Measurements from ENCODE around the gene RACGAP1.

The RACGAP1 gene

DNA sequence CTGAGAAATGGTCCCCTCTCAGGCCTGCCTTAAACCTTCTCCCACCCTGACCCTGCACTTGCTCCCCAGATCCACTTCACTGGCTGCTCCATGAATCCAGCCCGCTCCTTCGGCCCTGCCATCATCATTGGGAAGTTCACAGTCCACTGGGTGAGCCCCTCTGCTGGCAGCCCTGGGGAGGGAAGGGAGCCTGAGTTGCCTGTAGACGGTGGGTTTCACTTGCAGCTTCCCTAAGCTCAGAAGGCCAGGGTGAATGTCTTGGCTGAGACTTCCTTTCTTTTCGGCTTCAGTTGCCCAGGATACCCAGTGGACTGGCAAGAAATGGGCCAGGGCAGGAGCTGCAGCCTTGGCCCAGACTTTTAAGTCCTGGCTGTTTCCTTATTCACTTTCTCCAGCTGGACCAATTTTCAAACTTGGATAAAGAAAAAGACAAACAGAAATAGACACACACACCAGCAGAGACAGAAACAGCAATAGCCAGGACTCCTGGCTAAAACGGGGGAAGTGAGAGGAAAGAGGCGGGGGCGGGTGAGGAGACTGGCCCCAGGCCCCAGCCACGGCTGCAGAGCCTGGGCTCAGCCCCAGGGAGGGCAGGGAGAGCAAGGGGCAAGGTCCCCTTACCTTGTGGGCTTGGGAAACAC is 50.5 kb downstream of the RACGAP1 start:
- H3K4me3 ChIP-seq (ENCODE audit: low read depth, low read length), result no peak overlapping the region
- no peak for DNase-seq (ENCODE audit: low read depth)

GRCh38 chr12:49974231-49974675 is 51.0 kb downstream of the RACGAP1 start:
- no peak for DNase-seq (ENCODE audit: low read depth)
- no peak overlapping the region for H3K4me3 ChIP-seq (ENCODE audit: low read depth, low read length)

- no peak for DNase-seq (ENCODE audit: low read depth)
- no peak overlapping the region for H3K4me3 ChIP-seq (ENCODE audit: low read depth, low read length)
These were observed 51.9 kb downstream of the RACGAP1 start for GRCh38 chr12:49973361-49973830.

GRCh38 chr12:49972641-49973360 is 52.5 kb downstream of the RACGAP1 start, which contains the start of gene AQP6:
Gene AQP6 (plus strand): TSS chr12:49972947. CDS start chr12:49973174, 227 bp downstream.
- DNase-seq (ENCODE audit: low read depth), result no peak
- no peak within 1 kb of the TSS for H3K4me3 ChIP-seq (ENCODE audit: low read depth, low read length)

DNA sequence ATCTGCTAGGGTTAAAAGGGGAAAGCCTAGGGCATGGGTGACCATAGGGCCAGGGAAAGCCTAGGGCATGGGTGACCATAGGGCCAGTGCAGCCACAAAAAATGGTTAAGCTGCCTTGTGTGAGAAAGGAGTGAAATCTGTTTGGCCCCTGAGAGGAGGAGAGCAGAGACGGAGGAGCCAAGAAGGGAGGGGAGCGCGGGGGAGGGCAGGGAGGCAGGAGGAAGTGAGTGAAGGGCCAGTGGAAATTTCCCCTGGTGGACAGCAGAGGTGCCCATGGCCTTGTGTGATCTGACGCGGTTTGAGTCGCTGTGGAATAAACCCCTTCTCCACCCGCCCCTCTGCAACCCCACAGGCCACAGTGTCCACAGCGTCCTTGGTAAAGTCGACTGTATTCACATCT is 53.2 kb downstream of the RACGAP1 start:
- H3K4me3 ChIP-seq (ENCODE audit: low read depth, low read length), result no peak overlapping the region
- no peak for DNase-seq (ENCODE audit: low read depth)

DNA sequence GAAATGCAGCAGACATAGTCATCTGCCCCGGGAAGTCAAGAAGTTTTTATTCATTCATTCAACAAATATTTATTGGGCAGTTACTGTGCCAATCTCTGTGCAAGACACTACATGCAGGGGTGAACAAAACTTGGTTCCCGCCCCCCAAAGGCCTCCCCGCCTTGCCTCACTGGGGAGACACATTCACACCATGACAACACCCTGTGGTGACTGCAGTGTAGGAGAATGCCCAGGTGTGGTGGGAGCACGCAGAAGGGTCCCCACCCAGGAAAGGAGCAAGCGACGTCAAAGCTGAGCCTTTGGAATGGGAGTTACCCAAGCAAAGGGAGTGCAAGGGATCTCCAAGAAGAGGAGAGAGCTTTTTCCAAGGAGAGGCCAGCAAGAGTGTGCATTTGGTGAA is 54.2 kb downstream of the RACGAP1 start:
- H3K4me3 ChIP-seq (ENCODE audit: low read depth, low read length), result no peak overlapping the region
- no peak for DNase-seq (ENCODE audit: low read depth)

DNA sequence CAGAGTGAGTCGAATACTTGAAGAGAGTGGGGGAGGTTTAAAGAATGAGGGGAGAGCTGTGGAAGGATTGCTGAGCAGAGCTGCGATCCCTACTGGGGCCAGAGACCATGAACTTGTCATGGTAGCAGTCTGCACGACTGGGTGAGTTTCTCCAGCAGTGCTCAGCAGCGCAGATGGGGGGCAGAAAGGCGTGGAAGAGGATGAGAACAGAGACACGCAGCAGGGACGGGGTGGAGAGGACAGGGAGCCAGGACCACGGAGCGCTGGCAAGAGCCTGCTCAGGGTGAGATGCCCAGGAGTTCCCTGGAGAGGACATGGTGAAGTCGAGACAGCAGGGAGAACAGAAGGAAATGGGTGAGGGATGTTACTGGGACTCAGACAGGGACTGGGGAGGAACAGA is 54.6 kb downstream of the RACGAP1 start:
- H3K4me3 ChIP-seq (ENCODE audit: low read depth, low read length), result no peak overlapping the region
- DNase-seq (ENCODE audit: low read depth), result no peak

DNA sequence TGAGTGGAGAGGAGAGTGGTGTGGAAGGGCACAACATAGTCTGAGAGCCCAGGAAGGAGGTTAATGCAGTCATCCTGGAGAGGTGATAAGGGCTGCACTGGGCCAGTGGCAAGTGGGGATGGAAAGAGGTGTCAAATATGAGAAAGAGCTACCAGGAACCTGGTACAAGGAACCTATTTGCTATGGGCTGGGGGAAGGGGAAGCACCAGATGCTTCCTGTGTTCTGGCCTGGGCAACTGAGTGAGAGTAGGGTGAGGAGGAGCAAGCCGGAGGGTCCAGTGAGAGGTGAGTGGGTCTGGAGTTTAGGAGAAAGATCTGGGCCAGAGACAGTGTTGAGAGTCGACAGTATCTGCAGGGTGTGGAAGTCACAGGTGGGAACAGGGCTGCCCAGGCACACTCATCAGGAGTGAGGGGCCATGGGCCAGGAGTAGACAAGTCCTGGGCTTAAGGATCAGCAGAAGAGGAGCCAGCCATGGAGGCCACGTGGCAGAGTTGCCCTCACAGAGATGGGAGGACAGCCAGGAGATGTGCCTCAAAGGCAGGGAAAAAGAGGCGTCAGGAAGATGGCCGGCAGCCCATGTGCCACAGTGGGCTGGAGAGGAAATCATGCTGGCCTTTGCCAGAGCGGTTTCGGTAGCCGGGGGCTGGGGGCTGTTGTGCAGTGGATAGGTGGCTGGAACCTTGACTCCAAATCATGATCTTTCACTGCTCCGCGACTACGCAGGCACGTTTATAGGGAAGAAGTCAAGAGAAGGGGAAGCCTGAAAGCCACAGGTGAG is 55.5 kb downstream of the RACGAP1 start:
- no peak overlapping the region for H3K4me3 ChIP-seq (ENCODE audit: low read depth, low read length)
- no peak for DNase-seq (ENCODE audit: low read depth)

- no peak overlapping the region for H3K4me3 ChIP-seq (ENCODE audit: low read depth, low read length)
- DNase-seq (ENCODE audit: low read depth), result no peak
These were observed 56.3 kb downstream of the RACGAP1 start for GRCh38 chr12:49969027-49969426.

- no peak overlapping the region for H3K4me3 ChIP-seq (ENCODE audit: low read depth, low read length)
- DNase-seq (ENCODE audit: low read depth), result no peak
These were observed 56.8 kb downstream of the RACGAP1 start for GRCh38 chr12:49968471-49968870.

- peak overlapping the region; percentile 46 for H3K4me3 ChIP-seq (ENCODE audit: low read depth, low read length)
- no peak for DNase-seq (ENCODE audit: low read depth)
These were observed 57.5 kb downstream of the RACGAP1 start for GRCh38 chr12:49967777-49968250.

DNA sequence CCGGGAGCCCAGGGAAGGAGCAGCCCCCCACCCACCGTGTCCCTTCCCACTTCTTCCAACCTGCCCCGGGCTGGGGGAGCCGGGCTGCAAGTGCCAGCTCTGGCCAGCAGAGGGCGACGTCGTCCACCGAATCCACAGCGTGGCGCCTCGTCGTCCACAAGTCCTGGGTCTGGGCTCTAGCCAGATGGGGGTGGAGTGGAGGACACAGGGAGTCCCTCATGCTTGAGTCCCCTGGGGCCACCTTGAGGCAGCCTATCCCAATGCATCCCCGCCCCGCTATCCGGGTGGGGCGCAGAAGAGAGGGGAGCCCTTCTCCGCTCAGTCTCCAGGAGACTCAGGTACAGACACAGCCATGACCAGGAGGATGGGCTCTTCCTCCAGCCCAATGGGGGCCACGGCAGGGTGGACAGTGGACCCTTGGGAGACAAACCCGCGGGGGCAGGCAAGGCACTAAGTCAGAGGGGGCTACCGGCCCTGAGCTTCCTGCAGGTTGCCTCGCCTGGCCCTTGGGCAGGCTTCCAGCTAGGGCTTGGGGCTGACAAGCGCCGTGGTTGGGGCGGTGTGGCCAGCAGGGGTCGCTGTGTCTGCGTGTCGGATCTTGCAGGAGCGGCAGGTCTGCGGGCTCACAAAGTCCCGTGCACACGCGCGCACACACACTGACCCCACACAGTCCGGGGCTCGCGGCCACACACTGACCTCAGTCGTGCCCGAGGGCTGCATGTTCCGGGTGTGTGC is 58.1 kb downstream of the RACGAP1 start:
- H3K4me3 ChIP-seq (ENCODE audit: low read depth, low read length), result peak overlapping the region; percentile 46
- DNase-seq (ENCODE audit: low read depth), result peak; percentile 36

GRCh38 chr12:49966511-49967041 is 58.7 kb downstream of the RACGAP1 start:
- DNase-seq (ENCODE audit: low read depth), result no peak
- no peak overlapping the region for H3K4me3 ChIP-seq (ENCODE audit: low read depth, low read length)

DNA sequence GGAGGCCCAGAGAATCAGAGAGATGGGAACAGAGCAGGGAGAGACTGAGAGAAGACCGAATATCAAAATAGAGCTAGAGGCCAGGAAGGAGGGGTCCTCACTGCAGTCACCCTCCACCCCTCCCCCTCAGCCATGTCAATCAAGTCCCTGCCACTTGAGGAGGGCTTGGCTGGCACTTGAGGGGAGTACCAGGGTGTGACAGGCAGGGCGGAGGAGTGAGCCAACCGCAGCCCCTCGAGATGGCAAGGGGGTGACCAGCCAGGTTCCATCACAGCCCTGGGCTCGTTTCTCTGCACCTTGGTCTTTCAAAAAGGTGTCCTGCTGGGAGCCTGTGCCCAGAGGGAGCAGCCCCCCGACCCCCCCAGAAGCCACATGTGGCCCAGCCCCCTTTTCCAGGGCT is 59.5 kb downstream of the RACGAP1 start:
- H3K4me3 ChIP-seq (ENCODE audit: low read depth, low read length), result no peak overlapping the region
- no peak for DNase-seq (ENCODE audit: low read depth)

DNA sequence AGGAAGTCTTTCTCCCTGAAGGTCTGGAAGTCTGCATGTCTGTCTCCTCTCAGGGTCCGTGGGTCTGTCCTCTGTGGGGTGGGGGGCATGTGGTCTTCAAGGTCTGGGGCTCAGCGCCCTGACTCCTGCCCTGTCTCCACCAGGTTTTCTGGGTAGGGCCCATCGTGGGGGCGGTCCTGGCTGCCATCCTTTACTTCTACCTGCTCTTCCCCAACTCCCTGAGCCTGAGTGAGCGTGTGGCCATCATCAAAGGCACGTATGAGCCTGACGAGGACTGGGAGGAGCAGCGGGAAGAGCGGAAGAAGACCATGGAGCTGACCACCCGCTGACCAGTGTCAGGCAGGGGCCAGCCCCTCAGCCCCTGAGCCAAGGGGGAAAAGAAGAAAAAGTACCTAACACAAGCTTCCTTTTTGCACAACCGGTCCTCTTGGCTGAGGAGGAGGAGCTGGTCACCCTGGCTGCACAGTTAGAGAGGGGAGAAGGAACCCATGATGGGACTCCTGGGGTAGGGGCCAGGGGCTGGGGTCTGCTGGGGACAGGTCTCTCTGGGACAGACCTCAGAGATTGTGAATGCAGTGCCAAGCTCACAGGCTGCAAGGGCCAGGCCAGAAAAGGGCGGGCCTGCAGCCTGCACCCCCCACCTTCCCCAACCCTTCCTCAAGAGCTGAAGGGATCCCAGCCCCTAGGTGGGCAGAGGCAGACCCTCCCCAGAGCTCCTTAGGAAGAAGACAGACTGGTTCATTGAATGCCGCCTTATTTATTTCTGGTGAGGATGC is 60.3 kb downstream of the RACGAP1 start:
- no peak for DNase-seq (ENCODE audit: low read depth)
- no peak overlapping the region for H3K4me3 ChIP-seq (ENCODE audit: low read depth, low read length)

- no peak for DNase-seq (ENCODE audit: low read depth)
These were observed 61.1 kb downstream of the RACGAP1 start for GRCh38 chr12:49963976-49964815.

DNA sequence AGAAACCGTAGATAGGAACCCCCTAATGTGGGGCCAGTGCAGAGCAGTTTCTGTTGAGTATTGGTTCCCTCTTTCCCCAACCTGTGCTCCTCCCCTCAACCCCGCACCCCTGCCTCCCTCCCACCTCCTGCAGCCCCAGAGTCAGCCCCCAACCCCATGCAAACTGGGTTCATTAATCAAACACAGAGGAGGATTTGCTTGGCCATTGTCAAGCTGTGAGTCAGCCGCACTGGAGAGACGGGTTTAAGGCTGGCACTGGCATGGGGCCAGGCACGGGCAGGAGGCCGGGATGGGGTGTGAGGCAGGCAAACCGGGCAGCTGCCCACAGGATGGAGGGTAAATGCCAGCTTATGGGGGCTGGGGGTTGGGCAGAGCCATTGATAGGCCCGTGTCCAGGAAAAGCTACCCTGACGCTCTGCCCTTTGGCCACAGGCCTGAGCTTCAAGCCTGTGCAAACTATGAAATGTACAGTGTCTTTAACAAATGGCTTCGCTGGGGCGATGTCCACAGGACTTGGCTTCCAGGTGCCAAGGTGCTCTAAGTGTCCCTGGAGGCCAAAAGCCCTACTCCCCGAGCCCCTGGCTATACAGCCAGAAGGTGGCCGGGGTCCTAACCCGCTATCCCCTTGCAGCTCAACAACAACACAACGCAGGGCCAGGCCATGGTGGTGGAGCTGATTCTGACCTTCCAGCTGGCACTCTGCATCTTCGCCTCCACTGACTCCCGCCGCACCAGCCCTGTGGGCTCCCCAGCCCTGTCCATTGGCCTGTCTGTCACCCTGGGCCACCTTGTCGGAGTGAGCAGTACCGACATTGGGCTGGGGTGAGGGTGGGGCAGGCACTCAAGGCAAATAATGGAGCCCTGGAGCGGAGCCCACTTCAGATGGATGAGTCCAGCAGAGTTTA is 62.2 kb downstream of the RACGAP1 start:
- no peak for DNase-seq (ENCODE audit: low read depth)
- no peak overlapping the region for H3K4me3 ChIP-seq (ENCODE audit: low read depth, low read length)

More at GRCh38 chr12:49963976-49964815, 61.1 kb downstream of the RACGAP1 start:
- H3K4me3 ChIP-seq (ENCODE audit: low read depth, low read length), result no peak overlapping the region
